ENCODE results near the gene FGD6.

- TF ChIP-seq CTCF (IDR thresholded peaks at IDR 0.05) (no peak), POLR2A (IDR thresholded peaks at IDR 0.05) (no peak)
These were observed 33.1 kb downstream of the FGD6 start for GRCh38 chr12:95184121-95184520.
